22Rv1 (cell line): ENCODE measurements around the gene SEPTIN2.
"Not testable (repeated sequence)": the region's sequence is repeated elsewhere in the genome, so short reads cannot be mapped to it uniquely, and the experiment has no call there.

Experiments
- ZFX ChIP-seq: fragments of 450-650 bp; IDR thresholded peaks from 2 replicates; pipeline ENCODE4 v1.6.1; 2017; ENCODE audit warnings: antibody characterized with exemption, borderline replicate concordance
- TF ChIP-seq, protein P1 (sequence below): fragments of 450-650 bp; IDR thresholded peaks from 2 replicates; pipeline ENCODE4 v1.5.1; 2017; ENCODE audit warnings: mild to moderate bottlenecking

DNA sequence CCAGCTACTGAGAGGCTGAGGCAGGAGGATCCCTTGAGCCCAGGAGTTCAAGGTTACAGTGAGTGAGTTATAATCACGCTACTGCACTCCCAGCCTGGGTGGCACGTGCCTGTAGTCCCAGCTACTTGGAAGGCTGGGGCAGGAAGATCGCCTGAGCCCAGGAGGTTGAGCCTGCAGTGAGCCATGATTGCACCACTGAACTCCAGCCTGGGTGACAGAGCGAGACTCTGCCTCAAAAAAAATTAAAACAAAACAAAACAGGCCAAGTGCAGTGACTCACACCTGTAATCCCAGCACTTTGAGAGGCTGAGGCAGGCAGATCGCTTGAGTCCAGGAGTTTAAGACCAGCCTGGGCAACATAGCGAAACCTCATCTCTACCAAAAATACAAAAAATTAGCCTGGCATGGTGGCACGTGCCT, 22.3 kb upstream of the SEPTIN2 start:
- TF ChIP-seq, protein P1, sequence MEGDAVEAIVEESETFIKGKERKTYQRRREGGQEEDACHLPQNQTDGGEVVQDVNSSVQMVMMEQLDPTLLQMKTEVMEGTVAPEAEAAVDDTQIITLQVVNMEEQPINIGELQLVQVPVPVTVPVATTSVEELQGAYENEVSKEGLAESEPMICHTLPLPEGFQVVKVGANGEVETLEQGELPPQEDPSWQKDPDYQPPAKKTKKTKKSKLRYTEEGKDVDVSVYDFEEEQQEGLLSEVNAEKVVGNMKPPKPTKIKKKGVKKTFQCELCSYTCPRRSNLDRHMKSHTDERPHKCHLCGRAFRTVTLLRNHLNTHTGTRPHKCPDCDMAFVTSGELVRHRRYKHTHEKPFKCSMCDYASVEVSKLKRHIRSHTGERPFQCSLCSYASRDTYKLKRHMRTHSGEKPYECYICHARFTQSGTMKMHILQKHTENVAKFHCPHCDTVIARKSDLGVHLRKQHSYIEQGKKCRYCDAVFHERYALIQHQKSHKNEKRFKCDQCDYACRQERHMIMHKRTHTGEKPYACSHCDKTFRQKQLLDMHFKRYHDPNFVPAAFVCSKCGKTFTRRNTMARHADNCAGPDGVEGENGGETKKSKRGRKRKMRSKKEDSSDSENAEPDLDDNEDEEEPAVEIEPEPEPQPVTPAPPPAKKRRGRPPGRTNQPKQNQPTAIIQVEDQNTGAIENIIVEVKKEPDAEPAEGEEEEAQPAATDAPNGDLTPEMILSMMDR = not testable (repeated sequence)
- TF ChIP-seq ZFX = not testable (repeated sequence)
